CD4-positive, alpha-beta T cell treated with Interleukin-15 for 4 hours (primary cell): ENCODE measurements around the gene CNN3.

Experiments
- DNase-seq: peaks from one replicate; pipeline ENCODE4 v3.0.0-alpha.2; 2020; ENCODE audit warnings: low spot score

Gene CNN3

GRCh38 chr1:94856004-94856403, 70.9 kb downstream of the CNN3 start:
- no peak for DNase-seq

DNA sequence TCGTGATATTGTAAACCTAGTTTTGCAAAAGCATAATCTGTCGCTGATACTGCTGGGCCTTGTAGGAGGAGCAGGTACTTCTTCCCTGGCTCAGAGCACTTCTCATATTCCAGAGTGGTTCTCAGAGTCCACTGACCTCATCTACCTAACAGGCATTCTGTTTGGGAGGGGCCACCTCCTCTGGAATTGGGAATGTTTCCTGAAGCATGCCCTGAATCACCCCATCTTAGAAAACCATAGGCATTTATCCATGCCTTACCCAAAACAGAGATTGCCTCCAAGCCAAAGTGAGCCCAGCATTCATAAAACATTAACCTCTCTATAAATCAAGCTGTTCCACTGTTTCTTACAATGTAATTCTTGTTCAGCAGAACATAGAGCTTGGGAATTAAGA, 71.6 kb downstream of the CNN3 start:
- no peak for DNase-seq

GRCh38 chr1:94854458-94855306, 72.2 kb downstream of the CNN3 start:
- DNase-seq = peak; percentile 73

DNA sequence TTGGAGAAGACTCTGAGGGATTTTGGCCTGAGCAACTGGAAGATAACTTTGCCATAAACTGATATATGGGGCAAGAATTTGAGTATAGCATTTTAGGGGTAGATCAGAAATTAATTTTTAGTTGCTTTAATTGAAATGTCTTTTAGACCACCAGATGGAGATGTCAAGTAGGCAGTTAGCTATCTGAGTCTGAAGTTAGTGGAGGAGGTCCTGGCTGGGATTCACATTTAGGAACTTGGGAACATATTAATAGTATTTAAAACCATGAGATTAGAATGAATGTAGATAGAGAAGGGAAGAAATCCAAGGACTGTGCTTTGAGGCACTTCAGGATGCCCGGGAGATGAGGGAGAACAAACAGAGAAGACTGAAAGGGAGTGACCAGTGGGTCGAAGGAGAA, 74.1 kb downstream of the CNN3 start:
- DNase-seq = no peak

- DNase-seq = no peak
Observed at GRCh38 chr1:94851571-94851970, 75.3 kb downstream of the CNN3 start.
